HepG2 (cell line): ENCODE data around the gene TMEM184C. TPM values are rescaled to one million over a fixed set of nuclear protein-coding genes. Genes with fewer than 3 reads are reported as not detected.

ENCODE experiments used
- CEBPG ChIP-seq: IDR thresholded peaks from 2 replicates; pipeline ENCODE4 v1.6.1; 2016
- ELF1 ChIP-seq: sonication (generic); formaldehyde crosslinking; IDR thresholded peaks from 2 replicates; pipeline ENCODE4 v1.4.0; 2020; ENCODE audit warnings: missing genetic modification reagents
- FOXK2 ChIP-seq: fragments of 450-650 bp; IDR thresholded peaks from 2 replicates; pipeline ENCODE4 v1.6.1; 2016
- GTF3A ChIP-seq: sonication (generic); formaldehyde crosslinking; conservative IDR thresholded peaks from 2 replicates; pipeline ENCODE4 v1.4.0; 2020; ENCODE audit warnings: mild to moderate bottlenecking, missing genetic modification reagents
- HCFC1 ChIP-seq: fragments of 150-350 bp; IDR thresholded peaks from 2 replicates; pipeline ENCODE4 v1.6.1; 2014; ENCODE audit warnings: low read depth, low read length
- HDAC2 ChIP-seq: sonication (generic); formaldehyde crosslinking; IDR thresholded peaks from 2 replicates; pipeline ENCODE4 v1.4.0; 2020; ENCODE audit warnings: missing genetic modification reagents
- IRF9 ChIP-seq: sonication (generic); formaldehyde crosslinking; IDR thresholded peaks from 2 replicates; pipeline ENCODE4 v1.8.0; 2022; ENCODE audit warnings: missing genetic modification reagents, mild to moderate bottlenecking, borderline replicate concordance
- KDM3A ChIP-seq: IDR thresholded peaks from 2 replicates; pipeline ENCODE4 v1.6.1; 2018; ENCODE audit warnings: low read depth, missing compliant biosample characterization
- KLF11 ChIP-seq: IDR thresholded peaks from 2 replicates; pipeline ENCODE4 v1.6.1; 2016; ENCODE audit warnings: missing compliant biosample characterization
- MED1 ChIP-seq: sonication (generic); formaldehyde crosslinking; IDR thresholded peaks from 2 replicates; pipeline ENCODE4 v1.4.0; 2020; ENCODE audit warnings: missing genetic modification reagents
- NFE2L1 ChIP-seq: sonication (generic); formaldehyde crosslinking; IDR thresholded peaks from 2 replicates; pipeline ENCODE4 v1.4.0; 2020; ENCODE audit warnings: missing genetic modification reagents, mild to moderate bottlenecking, borderline replicate concordance
- NPAS2 ChIP-seq: sonication (generic); formaldehyde crosslinking; IDR thresholded peaks from 2 replicates; pipeline ENCODE4 v1.8.0; 2022; ENCODE audit warnings: mild to moderate bottlenecking, missing genetic modification reagents, borderline replicate concordance
- PAXIP1 ChIP-seq: sonication (generic); formaldehyde crosslinking; conservative IDR thresholded peaks from 2 replicates; pipeline ENCODE4 v1.4.0; 2020; ENCODE audit warnings: mild to moderate bottlenecking, missing genetic modification reagents, moderate library complexity
- POGZ ChIP-seq: sonication (generic); formaldehyde crosslinking; IDR thresholded peaks from 2 replicates; pipeline ENCODE4 v1.4.0; 2020; ENCODE audit warnings: mild to moderate bottlenecking, missing genetic modification reagents
- RFXAP ChIP-seq: sonication (generic); formaldehyde crosslinking; IDR thresholded peaks from 2 replicates; pipeline ENCODE4 v1.4.0; 2020; ENCODE audit warnings: missing genetic modification reagents, borderline replicate concordance
- SP4 ChIP-seq: sonication (generic); formaldehyde crosslinking; IDR thresholded peaks from 2 replicates; pipeline ENCODE4 v1.8.1; 2023; ENCODE audit warnings: mild to moderate bottlenecking, missing genetic modification reagents
- XBP1 ChIP-seq: sonication (generic); formaldehyde crosslinking; IDR thresholded peaks from 2 replicates; pipeline ENCODE4 v1.5.0; 2020; ENCODE audit warnings: missing genetic modification reagents
- ZNF136 ChIP-seq: sonication (generic); formaldehyde crosslinking; IDR thresholded peaks from 2 replicates; pipeline ENCODE4 v1.8.1; 2022; ENCODE audit warnings: low read depth, mild to moderate bottlenecking, moderate library complexity, missing genetic modification reagents
- ZNF253 ChIP-seq: sonication (generic); formaldehyde crosslinking; IDR thresholded peaks from 2 replicates; pipeline ENCODE4 v1.8.0; 2022; ENCODE audit warnings: mild to moderate bottlenecking, missing genetic modification reagents, borderline replicate concordance
- ZNF326 ChIP-seq: sonication (generic); formaldehyde crosslinking; IDR thresholded peaks from 2 replicates; pipeline ENCODE4 v1.4.0; 2020; ENCODE audit warnings: missing genetic modification reagents, borderline replicate concordance
- ZNF598 ChIP-seq: sonication (generic); formaldehyde crosslinking; IDR thresholded peaks from 2 replicates; pipeline ENCODE4 v1.5.1; 2020; ENCODE audit warnings: mild to moderate bottlenecking, missing genetic modification reagents, borderline replicate concordance
- ZSCAN5A ChIP-seq: sonication (generic); formaldehyde crosslinking; IDR thresholded peaks from 2 replicates; pipeline ENCODE4 v1.8.0; 2022; ENCODE audit warnings: mild to moderate bottlenecking, missing genetic modification reagents, borderline replicate concordance
- polyA plus RNA-seq, 8 experiments: library from polyadenylated mRNA; depleted of rRNA in 3 of 8; stranded (reverse) in 7 of 8; unstranded in 1 of 8; fragments of >200 nt; fragmentation: Illumina TruSeq in 4 of 8; extraction: Trizol in 4 of 8; gene quantifications; 2 replicates each; pipeline versions ENCODE4 v1.2.1 to v1.2.3, GENCODE V29; 2011 to 2016; ENCODE audit warnings: low read depth in 4 of 8, missing spikeins in 1 of 8, mixed read lengths in 1 of 8; ENCODE audit not compliant: insufficient read depth in 1 of 8
- total RNA-seq, 5 experiments: library from RNA; depleted of rRNA; stranded (reverse); fragments of >200 nt; fragmentation: Illumina TruSeq; extraction: Trizol; gene quantifications; 2 replicates each; pipeline ENCODE4 v1.2.3, GENCODE V29; 2016; ENCODE audit warnings: low read depth in 1 of 5
- TF ChIP-seq, protein P1 (sequence below): sonication (generic); formaldehyde crosslinking; conservative IDR thresholded peaks from 2 replicates; pipeline ENCODE4 v1.8.0; 2022; ENCODE audit warnings: low read depth, missing genetic modification reagents

TMEM184C gene
- total and polyA plus RNA-seq, 2 of the 13 experiments (the other 11 are each of a cell fraction or from before 2014, with no cell fraction given): 13.9 to 26.1 TPM

- TF ChIP-seq XBP1 (CRISPR knock-in tag): peak; percentile 69; the same call in 1 of the 2 replicates
- peak; percentile 78 for TF ChIP-seq CEBPG (CRISPR knock-in tag)
- TF ChIP-seq GTF3A (CRISPR knock-in tag): 0 out of 2 replicates have a peak, but pooled peaks have one; percentile 35
- 0 out of 2 replicates have a peak, but pooled peaks have one; percentile 45 for TF ChIP-seq ZNF136 (CRISPR knock-in tag)
- TF ChIP-seq ZNF598 (CRISPR knock-in tag): peak; percentile 76; the same call in 1 of the 2 replicates
- peak; percentile 55; the same call in 1 of the 2 replicates for TF ChIP-seq SP4 (CRISPR knock-in tag)
- 0 out of 2 replicates have a peak, but pooled peaks have one; percentile 20 for TF ChIP-seq HCFC1
- peak; percentile 88; the same call in 1 of the 2 replicates for TF ChIP-seq IRF9 (CRISPR knock-in tag)
- 0 out of 2 replicates have a peak, but pooled peaks have one; percentile 43 for TF ChIP-seq KDM3A (CRISPR knock-in tag)
- peak; percentile 62 for TF ChIP-seq HDAC2 (CRISPR knock-in tag)
- no peak for TF ChIP-seq NFE2L1 (CRISPR knock-in tag)
- peak; percentile 81 for TF ChIP-seq KLF11 (CRISPR knock-in tag)
- TF ChIP-seq ZSCAN5A: peak; percentile 78; the same call in 1 of the 2 replicates
- TF ChIP-seq POGZ (CRISPR knock-in tag): peak; percentile 86
- TF ChIP-seq MED1 (CRISPR knock-in tag): peak; percentile 67
- TF ChIP-seq PAXIP1 (CRISPR knock-in tag): 0 out of 2 replicates have a peak, but pooled peaks have one; percentile 18
- peak; percentile 88 for TF ChIP-seq ELF1 (CRISPR knock-in tag)
- TF ChIP-seq NPAS2 (CRISPR knock-in tag): no peak
- TF ChIP-seq ZNF253: no peak
- peak; percentile 54; the same call in 1 of the 2 replicates for TF ChIP-seq RFXAP (CRISPR knock-in tag)
- TF ChIP-seq, protein P1, sequence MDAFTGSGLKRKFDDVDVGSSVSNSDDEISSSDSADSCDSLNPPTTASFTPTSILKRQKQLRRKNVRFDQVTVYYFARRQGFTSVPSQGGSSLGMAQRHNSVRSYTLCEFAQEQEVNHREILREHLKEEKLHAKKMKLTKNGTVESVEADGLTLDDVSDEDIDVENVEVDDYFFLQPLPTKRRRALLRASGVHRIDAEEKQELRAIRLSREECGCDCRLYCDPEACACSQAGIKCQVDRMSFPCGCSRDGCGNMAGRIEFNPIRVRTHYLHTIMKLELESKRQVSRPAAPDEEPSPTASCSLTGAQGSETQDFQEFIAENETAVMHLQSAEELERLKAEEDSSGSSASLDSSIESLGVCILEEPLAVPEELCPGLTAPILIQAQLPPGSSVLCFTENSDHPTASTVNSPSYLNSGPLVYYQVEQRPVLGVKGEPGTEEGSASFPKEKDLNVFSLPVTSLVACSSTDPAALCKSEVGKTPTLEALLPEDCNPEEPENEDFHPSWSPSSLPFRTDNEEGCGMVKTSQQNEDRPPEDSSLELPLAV (CRISPR knock-in tag): no peak
- no peak for TF ChIP-seq FOXK2
- TF ChIP-seq ZNF326 (CRISPR knock-in tag): no peak
These were observed at the start of gene TMEM184C (continued) for GRCh38 chr4:147617173-147617840.
